Activated T-cell treated with anti-CD3 and anti-CD28 coated beads for 24 hours (primary cell): ENCODE results near the gene OR6C76.
"Not testable (repeated sequence)": the region's sequence is repeated elsewhere in the genome, so short reads cannot be mapped to it uniquely, and the experiment has no call there.

Experiments
- DNase-seq: peaks from one replicate; pipeline ENCODE4 v3.0.0-alpha.2; 2020; ENCODE audit warnings: low read depth

The OR6C76 gene

DNA sequence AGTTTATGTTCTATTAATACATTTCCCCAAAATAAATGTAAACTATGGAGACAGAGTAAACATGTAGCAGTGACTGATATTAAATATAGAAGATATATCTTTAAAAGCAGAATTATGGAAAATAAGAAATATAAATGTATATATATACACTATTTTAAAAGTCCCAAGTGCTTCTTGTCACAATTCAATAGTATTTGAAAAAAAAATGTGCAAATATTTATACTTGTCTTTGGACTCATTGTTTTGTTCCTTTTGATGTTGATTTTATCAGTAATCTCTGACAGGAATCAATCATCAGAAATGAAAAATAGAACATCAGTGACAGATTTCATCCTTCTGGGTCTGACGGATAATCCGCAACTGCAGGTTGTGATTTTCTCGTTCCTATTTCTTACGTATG, at the start of gene OR6C76:
TSS of gene OR6C76 (plus strand) at position 301 of the 400 bp plus-strand sequence. CDS start at position 301, 0 bp downstream.
- no peak for DNase-seq

DNA sequence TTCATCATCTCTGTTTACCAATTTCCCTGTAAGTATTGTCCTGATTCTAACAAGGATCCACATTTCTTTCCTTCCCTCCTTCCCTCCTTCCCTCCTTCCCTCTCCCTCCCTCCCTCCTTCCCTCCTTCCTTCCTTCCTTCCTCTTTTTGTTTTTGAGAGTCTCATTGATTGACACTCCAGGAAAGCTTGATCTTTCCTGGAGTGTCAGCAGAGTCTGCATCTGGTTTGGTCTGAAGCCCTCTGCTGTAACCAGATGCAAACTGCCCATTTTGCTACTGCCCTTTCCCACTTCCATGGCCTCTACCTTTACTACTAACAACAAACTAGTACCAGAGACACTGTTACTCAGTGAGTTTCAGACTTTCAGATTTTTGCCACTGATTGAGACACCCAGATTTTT, 40.2 kb upstream of the OR6C76 start:
- no peak for DNase-seq

GRCh38 chr12:55392032-55392795, 33.8 kb upstream of the OR6C76 start:
- no peak for DNase-seq

DNA sequence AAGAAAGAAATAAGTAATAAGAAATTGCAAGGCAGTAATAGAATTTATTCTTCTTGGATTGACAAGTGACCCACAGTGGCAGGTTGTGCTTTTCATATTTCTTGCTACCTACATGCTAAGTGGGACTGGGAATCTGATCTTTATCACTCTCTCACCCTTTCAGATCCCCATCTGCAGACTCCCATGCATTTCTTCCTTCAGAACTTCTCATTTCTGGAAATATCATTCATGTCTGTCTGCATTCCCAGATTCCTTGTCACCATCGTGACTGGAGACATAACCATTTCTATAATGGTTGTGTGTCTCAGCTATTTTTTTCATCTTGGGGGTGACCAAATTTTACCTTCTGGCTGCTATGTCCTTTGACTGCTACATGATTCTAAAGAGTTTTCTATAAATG, 29.7 kb upstream of the OR6C76 start:
- DNase-seq, result no peak

GRCh38 chr12:55400229-55400628, 25.8 kb upstream of the OR6C76 start, which contains the start of gene OR6C65:
Gene OR6C65, plus strand, starts transcription at chr12:55400529. Its CDS starts 0 bp downstream, at chr12:55400529.
- DNase-seq, result no peak

DNA sequence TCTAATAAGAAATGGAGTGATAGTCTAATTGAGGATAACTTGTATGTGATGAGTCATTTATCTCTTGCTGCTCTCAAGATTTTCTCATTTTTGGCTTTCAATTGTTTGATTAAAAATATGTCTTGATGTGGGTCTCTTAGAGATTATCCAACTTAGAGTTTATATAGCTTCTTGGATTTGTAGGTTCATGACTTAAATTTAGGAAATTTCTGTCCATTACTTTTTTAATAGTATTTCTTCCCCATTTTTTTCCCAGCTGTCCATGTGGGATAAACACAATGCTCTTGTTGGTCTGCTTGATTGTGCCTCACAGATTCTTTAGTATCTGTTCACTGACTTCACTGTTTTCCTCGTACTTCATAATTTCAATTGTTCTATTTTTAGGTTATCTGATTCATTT, 18.2 kb upstream of the OR6C76 start:
- DNase-seq, result no peak

DNA sequence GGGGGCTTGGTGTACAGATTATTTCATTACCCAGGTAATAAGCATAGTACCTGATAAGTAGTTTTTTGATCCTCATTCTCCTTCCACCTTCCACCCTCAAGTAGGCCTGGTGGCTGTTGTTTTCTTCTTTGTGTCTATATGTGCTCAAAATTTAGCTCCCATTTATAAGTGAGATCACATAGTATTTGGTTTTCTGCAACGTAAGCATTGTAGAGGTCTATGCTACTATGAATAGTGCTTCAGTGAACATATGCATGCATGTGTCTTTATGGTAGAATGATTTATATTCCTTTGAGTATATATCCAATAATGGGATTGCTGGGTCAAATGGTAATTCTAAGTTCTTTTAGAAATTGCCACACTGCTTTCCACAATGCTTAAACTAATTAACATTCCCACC, 16.9 kb upstream of the OR6C76 start:
- not testable (repeated sequence) for DNase-seq

DNA sequence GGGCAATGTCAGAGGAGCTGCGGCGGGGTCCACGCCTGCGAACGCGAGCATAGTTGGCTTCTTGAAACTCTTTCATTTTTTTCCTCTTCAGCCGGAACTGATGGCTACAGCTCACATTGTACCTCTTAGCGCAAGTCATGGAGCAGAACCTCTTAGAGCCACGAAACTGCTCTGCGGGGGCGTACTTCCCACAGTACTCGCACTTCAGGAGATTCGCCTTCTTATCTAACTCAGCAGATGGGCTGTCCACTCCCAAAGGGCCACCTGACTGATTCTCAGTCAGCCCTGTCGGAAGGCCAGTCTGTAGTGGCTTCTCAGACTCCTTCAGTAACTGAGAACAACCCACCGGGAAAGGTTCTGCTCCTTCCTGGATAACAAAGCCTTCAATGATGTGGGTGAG, 13.9 kb upstream of the OR6C76 start:
- not testable (repeated sequence) for DNase-seq

DNA sequence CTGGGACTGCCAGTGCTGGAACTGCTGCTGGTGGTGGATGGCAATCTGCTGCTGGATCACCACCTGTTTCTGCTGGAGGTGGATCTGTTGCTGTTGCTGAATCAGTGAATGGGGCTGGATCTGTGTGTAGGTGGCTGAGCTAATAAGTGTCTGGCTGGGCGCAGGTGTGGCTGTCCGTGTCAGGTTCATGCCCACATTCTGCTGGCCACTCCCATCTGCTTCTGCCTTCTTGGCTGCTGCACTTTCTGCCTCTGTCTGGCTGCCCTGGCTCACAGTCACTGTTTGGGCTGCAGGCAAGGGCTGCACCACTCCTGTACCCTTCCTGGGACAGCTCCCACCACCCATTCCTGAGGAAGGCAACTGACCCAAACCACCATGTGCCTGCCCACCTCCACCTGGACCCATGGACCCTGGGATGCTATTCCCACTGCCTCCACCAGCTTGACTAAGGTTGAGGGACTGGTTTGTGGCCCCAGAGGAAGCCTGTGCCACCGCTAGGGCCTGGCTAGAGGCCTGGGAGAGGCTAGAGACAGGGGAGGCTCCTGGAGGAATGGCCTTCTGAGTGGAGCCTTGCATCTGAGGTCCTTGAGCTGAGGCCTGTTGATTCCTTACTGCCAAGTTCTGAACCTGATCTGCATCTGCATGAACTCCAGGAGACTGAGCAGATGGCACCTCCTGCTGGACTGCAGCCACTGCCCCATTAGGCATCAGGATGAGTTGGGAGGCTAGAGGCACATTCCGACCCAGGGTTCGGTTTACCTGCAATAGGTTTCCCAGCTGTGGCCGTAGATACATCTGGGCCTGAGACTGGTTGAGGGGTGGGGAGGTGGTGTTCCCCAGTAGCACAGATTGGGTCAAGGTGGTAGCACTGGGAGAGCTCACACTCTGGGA, 12.3 kb upstream of the OR6C76 start:
- not testable (repeated sequence) for DNase-seq

DNA sequence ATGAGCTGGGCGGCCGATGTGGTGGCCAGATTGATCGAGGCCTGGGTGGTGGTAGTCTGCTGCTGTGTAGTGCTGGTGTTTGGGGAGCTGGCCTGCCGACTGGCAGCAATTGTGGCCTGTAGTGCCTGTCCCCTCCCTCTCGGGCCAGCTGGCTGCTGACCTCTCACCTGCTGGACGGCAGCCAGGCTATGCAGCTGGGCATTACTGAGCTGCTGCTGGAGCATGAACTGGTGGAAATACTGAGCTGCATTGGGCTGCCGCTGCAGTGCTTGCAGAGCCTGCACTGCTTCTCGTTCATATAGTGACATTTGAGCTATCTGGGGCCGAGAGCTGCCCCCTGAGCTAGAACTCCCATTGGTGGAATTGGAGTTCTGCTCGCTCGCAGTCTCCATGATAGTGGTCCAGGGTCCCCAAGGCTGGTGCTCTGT, 11.6 kb upstream of the OR6C76 start:
- DNase-seq, result not testable (repeated sequence)

DNA sequence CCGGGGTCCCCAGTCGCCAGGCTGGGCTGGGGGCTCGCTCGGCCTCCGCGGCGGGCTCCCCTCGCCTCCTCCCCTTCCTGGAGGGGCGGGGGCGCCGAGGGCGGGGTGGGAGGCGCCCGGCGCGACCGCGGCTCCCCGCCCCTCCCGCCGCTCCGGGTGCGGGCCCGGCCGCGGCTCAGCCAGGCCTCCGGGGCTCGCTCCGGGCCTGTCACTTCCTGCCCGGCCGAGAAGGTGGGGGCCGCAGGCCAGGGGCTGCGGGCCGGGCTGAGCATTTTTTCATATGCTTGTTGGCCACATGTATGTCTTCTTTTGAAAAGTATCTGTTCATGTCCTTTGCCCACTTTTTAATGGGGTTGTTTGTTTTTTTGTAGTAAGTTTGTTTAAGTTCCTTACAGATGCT, 11.2 kb upstream of the OR6C76 start:
- not testable (repeated sequence) for DNase-seq

DNA sequence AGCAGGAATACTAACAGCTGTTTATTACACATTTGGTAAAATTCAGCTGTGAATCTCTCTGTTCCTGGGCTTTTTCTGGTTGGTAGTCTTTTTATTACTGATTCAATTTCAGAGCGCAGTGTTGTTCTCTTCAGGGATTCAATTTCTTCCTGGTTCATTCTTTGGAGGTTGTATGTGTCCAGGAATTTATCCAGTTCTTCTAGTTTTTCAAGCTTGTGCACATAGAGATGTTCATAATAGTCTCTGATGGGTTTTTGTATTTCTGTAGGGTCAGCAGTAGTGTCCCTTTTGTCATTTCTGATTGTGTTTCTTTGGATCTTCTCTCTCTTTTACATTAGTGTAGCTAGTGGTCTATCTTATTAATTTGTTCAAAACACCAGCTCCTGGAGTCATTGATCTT, 9.1 kb upstream of the OR6C76 start:
- DNase-seq, result no peak

GRCh38 chr12:55420307-55420962, 5.6 kb upstream of the OR6C76 start:
- DNase-seq, result no peak

DNA sequence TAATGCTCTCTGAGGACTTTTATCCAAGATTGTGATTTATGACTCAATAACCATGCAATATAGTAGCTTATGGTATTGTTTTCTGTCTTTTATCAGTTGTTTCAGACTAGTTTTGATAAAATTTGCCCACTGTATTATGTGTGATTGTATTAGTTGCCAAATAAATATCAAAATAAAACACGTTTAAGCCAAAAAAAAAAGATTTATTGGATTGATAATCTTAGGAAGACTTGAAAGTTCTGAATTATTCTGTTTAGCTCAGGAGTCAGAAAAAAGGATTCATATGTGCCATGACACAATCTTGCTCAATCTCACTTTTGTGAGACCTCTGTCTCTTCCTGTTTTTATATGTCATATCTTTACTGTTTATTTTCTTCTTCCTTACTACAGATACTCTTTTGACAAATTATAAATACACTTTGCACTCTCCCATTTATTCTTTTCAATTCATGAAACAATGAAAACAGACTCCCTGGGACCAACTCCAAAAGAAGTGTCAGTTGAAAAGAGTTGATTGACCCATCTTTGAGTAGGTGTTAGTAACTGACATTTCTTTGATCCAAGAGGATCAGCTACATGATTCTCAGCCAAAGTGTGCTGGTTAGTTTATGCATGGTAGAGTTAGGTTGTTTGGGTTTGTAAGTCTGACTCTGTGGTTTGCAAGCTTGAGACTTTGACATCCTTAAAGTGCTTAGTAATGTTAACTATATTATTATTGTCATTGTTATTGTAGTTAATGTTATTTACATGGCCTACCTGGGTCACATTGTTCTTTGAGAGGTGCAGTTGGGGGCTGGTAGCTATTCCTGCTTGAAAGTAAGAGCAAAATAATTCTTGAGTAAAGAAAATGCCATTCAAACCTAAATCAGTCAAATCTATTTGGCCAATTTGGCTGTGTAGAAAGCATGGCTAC, 2.5 kb downstream of the OR6C76 start:
- no peak for DNase-seq

DNA sequence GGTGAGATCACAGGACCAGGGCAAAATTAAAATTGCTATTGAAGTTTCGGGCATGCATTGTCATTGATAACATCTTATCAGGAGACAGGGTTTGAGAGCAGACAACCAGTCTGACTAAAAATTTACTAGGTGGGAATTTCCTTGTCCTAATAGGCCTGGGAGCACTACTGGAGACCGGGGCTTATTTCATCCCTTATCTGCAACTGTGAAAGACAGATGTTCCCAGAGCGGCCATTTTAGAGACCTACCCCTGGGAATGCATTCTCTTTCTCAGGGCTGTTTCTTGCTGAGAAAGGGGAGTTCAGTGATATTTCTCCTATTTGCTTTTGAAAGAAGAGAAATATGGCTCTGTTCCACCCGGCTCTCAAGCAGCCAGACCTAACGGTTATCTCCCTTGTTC, 15.2 kb downstream of the OR6C76 start:
- not testable (repeated sequence) for DNase-seq

DNA sequence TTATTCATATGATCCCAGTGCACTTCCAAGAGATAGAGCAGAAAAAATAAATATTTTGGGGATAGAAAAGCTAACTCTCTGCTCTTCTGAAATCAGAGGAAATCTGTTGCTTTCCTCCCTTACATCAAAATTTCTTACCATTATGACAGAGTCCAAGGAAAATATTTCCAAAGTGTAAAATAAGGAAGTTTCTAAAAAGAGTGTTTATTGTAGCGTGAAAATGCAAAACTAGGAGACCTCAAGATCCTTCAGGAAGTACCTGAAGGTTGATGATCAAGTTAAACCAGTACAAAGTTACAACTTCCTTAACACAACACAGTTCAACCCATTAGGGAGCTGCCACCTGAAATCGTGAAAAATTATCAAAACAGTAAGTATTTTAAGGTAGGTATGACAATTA, 17.7 kb downstream of the OR6C76 start, which contains the start of gene OR6C2:
TSS of gene OR6C2 (plus strand) at position 301 of the 400 bp plus-strand sequence. CDS start 8,138 bp downstream, outside the sequence.
- no peak for DNase-seq

DNA sequence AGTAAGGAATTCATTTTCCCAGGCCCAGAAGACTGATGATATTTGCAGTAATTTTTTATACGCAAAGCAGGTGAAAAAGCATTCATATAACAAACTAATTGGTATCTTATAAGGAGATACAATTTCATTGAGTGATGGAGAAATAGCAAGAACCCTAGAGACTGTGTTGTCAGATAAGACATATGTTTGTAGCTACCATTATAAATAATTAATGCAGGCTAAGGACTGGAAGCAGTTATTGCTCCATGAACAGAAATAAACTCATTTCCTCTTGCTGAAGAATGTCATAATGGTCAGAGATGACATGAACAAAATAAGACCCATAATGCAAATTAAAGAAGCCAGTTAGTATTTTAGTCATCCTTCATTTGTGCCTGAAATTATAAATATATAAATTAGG, 19.3 kb downstream of the OR6C76 start:
- DNase-seq, result no peak

GRCh38 chr12:55446326-55446725, 20.3 kb downstream of the OR6C76 start:
- no peak for DNase-seq

DNA sequence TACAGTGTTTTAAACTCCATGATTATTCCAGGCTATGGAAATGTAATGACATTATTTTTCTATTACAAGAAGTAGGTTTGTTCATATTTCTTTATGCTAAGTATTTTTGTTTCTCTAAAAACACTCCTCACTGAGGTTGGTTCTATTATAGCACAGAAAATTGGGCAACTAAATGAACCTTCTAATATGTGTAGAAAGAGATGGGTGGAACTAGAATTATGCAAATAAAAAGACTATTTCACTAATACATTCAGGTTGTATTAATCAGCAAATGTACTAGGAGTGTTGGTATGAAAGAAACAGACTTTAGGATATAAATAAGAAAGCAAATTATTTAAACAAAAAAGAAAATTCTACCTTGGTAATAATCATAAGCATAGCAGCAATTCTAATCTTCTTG, 22.8 kb downstream of the OR6C76 start:
- DNase-seq, result no peak

DNA sequence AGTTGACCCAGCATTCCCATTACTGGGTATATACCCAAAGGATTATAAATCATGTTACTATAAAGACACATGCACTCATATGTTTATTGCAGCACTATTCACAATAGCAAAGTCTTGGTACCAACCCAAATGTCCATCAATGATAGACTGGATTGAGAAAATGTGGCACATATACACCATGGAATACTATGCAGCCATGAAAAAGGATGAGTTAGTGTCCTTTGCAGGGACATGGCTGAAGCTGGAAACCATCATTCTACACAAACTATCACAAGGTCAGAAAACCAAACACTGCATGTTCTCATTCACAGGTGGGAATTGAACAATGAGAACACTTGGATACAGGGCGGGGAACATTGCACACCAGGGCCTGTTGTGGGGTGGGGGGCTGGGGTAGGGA, 38.9 kb downstream of the OR6C76 start:
- DNase-seq, result not testable (repeated sequence)

- DNase-seq, result no peak
These were observed 41.8 kb downstream of the OR6C76 start for GRCh38 chr12:55467836-55468235.
